ENCODE measurements around the gene MMRN2. TPM values are rescaled to one million over a fixed set of nuclear protein-coding genes. Genes with fewer than 3 reads are reported as not detected.

The MMRN2 gene
- total and polyA plus RNA-seq, 2 experiments from 2014 or later = 1.2 to 4.5 TPM

DNA sequence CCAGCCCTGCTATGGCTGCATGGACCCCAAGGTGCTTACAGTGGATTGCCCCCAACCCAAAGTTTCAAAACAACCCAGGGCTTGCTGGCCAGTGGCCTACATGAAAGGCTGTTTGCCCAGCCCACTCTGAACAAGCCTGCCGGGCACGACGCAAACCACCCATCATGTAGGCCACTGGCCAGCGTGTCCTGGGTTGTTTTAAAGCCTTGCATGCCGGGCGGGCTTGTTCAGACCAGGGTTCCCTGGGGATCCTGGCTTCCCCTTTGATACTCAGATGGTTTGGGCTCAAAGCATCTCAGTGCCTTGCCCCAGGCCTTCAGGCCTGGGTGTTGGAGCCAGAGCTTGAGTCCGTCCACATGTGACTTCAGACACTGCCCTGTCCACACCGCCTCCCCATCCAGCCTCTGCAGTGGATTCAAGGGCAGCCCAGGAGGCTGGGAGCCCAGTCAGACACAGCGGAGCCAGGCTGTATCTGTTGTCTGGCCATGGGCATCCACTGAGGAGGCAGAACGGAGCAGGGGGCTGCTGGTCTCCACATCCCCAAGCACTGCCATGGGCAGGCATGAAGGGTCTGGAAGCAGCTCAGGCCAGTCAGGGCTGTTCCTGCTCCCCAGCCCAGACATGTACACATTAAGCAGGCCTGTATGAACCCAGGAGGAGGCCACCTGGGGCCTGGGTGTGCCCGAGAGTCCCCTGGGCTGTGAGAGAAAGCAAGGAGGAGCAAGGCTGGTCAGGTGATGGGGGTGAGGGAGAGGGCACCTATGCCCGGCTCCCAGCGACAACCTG is 6.8 kb upstream of the MMRN2 start:
- Histone ChIP-seq H3K36me3 (ENCODE audit: low read depth) (no peaks in the 10 kb centered on the region), H3K79me2 (ENCODE audit: insufficient read depth) (peaks cover 18% of the 10 kb centered on the region), H3K4me3 (no peak overlapping the region), H3K9me2 (ENCODE audit: insufficient read depth) (no peaks in the 10 kb centered on the region), H3F3A (ENCODE audit: insufficient read depth) (peaks cover 4% of the 10 kb centered on the region), H2AFZ (no peak overlapping the region), H3K4me1 (ENCODE audit: insufficient read depth) (peaks cover 26% of the 10 kb centered on the region), H3K27ac (no peak overlapping the region), H4K20me1 (ENCODE audit: insufficient read depth) (no peaks in the 10 kb centered on the region), H3K9ac (no peak overlapping the region), H3K9me3 (ENCODE audit: low read depth) (no peaks in the 10 kb centered on the region), H3K27me3 (replicated peaks; ENCODE audit: insufficient read depth) (no peaks in the 10 kb centered on the region), H3K4me2 (ENCODE audit: unreplicated experiment) (no peak overlapping the region)
- WGBS, 2 experiments (ENCODE audit: low coverage in 1 of 2, low lambda C conversion rate in 2 of 2, missing lambda C conversion rate in 2 of 2) = 82 to 83% methylated on average over 13 of the region's 13 CpGs
- in situ Hi-C loops (cut with MboI) = no loop called here
- no peak for DNase-seq
- TF ChIP-seq EZH2 (IDR thresholded peaks at IDR 0.05; ENCODE audit: insufficient read depth, poor library complexity, severe bottlenecking) = no peak
- TF ChIP-seq EZH2phosphoT487 (IDR thresholded peaks at IDR 0.05; ENCODE audit: insufficient read depth, low read depth) = no peak

GRCh38 chr10:86963341-86963919 is 6.0 kb upstream of the MMRN2 start:
- Histone ChIP-seq H3K9ac (no peak overlapping the region), H4K20me1 (ENCODE audit: insufficient read depth) (no peaks in the 10 kb centered on the region), H3K9me3 (ENCODE audit: low read depth) (no peaks in the 10 kb centered on the region), H3K4me1 (ENCODE audit: insufficient read depth) (peaks cover 29% of the 10 kb centered on the region), H3K36me3 (ENCODE audit: low read depth) (no peaks in the 10 kb centered on the region), H3K9me2 (ENCODE audit: insufficient read depth) (no peaks in the 10 kb centered on the region), H3K79me2 (ENCODE audit: insufficient read depth) (peaks cover 13% of the 10 kb centered on the region), H3F3A (ENCODE audit: insufficient read depth) (no peaks in the 10 kb centered on the region), H3K27ac (no peak overlapping the region), H3K4me3 (no peak overlapping the region), H2AFZ (no peak overlapping the region), H3K4me2 (ENCODE audit: unreplicated experiment) (no peak overlapping the region), H3K27me3 (replicated peaks; ENCODE audit: insufficient read depth) (no peaks in the 10 kb centered on the region)
- TF ChIP-seq EZH2 (IDR thresholded peaks at IDR 0.05; ENCODE audit: insufficient read depth, poor library complexity, severe bottlenecking) = no peak
- DNase-seq = no peak
- WGBS, 2 experiments (ENCODE audit: low coverage in 1 of 2, low lambda C conversion rate in 2 of 2, missing lambda C conversion rate in 2 of 2) = 93 to 98% methylated on average over 11 to 12 of the region's 12 CpGs
- in situ Hi-C loops (cut with MboI) = no loop called here

DNA sequence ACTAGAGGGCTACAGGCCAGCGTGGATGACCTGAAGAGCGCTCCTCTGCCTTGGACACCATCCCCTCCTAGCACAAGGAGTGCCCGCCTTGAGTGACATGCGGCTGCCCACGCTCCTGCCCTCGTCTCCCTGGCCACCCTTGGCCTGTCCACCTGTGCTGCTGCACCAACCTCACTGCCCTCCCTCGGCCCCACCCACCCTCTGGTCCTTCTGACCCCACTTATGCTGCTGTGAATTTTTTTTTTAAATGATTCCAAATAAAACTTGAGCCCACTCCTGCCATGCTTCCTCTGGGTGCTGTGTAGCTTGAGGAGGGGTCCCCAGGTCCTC is 5.5 kb upstream of the MMRN2 start:
- Histone ChIP-seq H3K36me3 (ENCODE audit: low read depth) (no peaks in the 10 kb centered on the region), H3K9ac (no peak overlapping the region), H3F3A (ENCODE audit: insufficient read depth) (no peaks in the 10 kb centered on the region), H3K27ac (no peak overlapping the region), H3K79me2 (ENCODE audit: insufficient read depth) (peaks cover 8% of the 10 kb centered on the region), H3K9me3 (ENCODE audit: low read depth) (no peaks in the 10 kb centered on the region), H2AFZ (no peak overlapping the region), H3K4me2 (ENCODE audit: unreplicated experiment) (no peak overlapping the region), H3K27me3 (replicated peaks; ENCODE audit: insufficient read depth) (no peaks in the 10 kb centered on the region), H3K4me3 (no peak overlapping the region), H3K9me2 (ENCODE audit: insufficient read depth) (no peaks in the 10 kb centered on the region), H3K4me1 (ENCODE audit: insufficient read depth) (peaks cover 28% of the 10 kb centered on the region), H4K20me1 (ENCODE audit: insufficient read depth) (no peaks in the 10 kb centered on the region)
- 95 to 96% methylated on average over 5 to 7 of the region's 7 CpGs for WGBS, 2 experiments (ENCODE audit: low coverage in 1 of 2, low lambda C conversion rate in 2 of 2, missing lambda C conversion rate in 2 of 2)
- TF ChIP-seq EZH2 (IDR thresholded peaks at IDR 0.05; ENCODE audit: insufficient read depth, poor library complexity, severe bottlenecking) (no peak), EZH2phosphoT487 (IDR thresholded peaks at IDR 0.05; ENCODE audit: insufficient read depth, low read depth) (no peak)
- DNase-seq = no peak
- in situ Hi-C loops (cut with MboI) = no loop called here

DNA sequence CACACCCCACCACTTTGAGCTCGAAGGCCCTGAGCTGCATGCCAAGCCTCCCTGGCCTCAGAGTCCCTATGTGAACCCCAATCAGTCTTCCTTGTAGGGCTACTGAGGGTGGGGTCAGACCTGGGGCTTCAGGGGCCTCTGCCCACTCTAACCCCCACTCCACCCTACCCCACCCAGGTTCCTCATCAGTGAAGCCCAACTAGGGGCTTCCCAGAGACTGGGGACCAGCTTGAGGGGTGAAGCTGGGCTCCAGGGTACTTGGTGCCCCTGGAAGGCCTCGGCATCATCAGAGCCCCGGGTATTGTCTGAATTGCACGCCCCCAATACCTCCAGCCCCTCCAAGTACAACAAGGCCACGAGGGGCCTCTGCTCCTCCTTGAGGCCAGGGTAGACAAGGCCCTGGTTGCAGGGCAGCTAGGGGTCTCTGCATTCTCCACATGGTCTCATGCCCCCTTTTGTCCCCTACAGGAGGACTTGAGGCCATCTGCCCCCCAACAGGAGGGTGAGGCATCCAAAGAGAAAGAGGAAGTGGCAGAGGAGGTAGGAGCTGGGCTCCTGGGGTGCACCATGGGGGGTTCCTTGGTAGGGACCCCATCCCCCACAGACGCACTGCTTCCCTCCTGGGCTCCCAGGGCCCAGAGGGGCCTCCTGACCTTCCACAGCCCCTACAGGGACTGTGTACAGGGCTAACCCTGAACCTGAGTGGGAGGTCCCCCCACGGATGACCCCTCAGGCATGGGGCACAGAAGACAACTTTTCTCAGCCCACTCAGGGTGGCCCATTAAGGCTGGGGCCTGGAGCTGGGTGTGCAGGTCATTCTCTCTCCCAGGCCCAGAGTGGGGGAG is 4.9 kb upstream of the MMRN2 start:
- Histone ChIP-seq H3K27ac (no peak overlapping the region), H3K27me3 (replicated peaks; ENCODE audit: insufficient read depth) (no peaks in the 10 kb centered on the region), H3K9me2 (ENCODE audit: insufficient read depth) (no peaks in the 10 kb centered on the region), H3K9me3 (ENCODE audit: low read depth) (no peaks in the 10 kb centered on the region), H3K9ac (no peak overlapping the region), H3K4me2 (ENCODE audit: unreplicated experiment) (no peak overlapping the region), H3F3A (ENCODE audit: insufficient read depth) (no peaks in the 10 kb centered on the region), H3K4me1 (ENCODE audit: insufficient read depth) (peaks cover 23% of the 10 kb centered on the region), H3K4me3 (no peak overlapping the region), H3K36me3 (ENCODE audit: low read depth) (no peaks in the 10 kb centered on the region), H2AFZ (no peak overlapping the region), H4K20me1 (ENCODE audit: insufficient read depth) (no peaks in the 10 kb centered on the region), H3K79me2 (ENCODE audit: insufficient read depth) (peaks cover 2% of the 10 kb centered on the region; the same call in 1 of the 2 replicates)
- DNase-seq = no peak
- no peak for TF ChIP-seq EZH2phosphoT487 (IDR thresholded peaks at IDR 0.05; ENCODE audit: insufficient read depth, low read depth)
- TF ChIP-seq EZH2 (IDR thresholded peaks at IDR 0.05; ENCODE audit: insufficient read depth, poor library complexity, severe bottlenecking) = no peak
- 86 to 90% methylated on average over 7 of the region's 7 CpGs for WGBS, 2 experiments (ENCODE audit: low coverage in 1 of 2, low lambda C conversion rate in 2 of 2, missing lambda C conversion rate in 2 of 2)
- in situ Hi-C loops (cut with MboI) = no loop called here

Data from GM23248 (cell line).